Neural crest cell (in vitro differentiated cells): ENCODE results near the gene TTC1. TPM values are rescaled to one million over a fixed set of nuclear protein-coding genes. Genes with fewer than 3 reads are reported as not detected.
A peak's percentile ranks its signal among the peaks of the same experiment; 100 is the strongest.

Source experiments
- DNase-seq: peaks from one replicate; pipeline ENCODE4 v3.0.0; 2021; ENCODE audit warnings: low read depth, mixed read lengths, low spot score
- H3K27ac Mint-ChIP-seq: one replicate; pipeline ENCODE4 v1.8.0; 2021; ENCODE audit warnings: mild to moderate bottlenecking, mixed read lengths; ENCODE audit not compliant: unreplicated experiment
- H3K27me3 Mint-ChIP-seq: 2 replicates; pipeline ENCODE4 v1.8.0; 2021; ENCODE audit warnings: low read depth, mild to moderate bottlenecking, mixed read lengths
- H3K36me3 Mint-ChIP-seq: 2 replicates; pipeline ENCODE4 v1.8.0; 2021; ENCODE audit warnings: low read depth, mild to moderate bottlenecking, mixed read lengths
- H3K4me1 Mint-ChIP-seq: 2 replicates; pipeline ENCODE4 v1.8.0; 2021; ENCODE audit warnings: mixed read lengths
- H3K4me3 Mint-ChIP-seq: one replicate; pipeline ENCODE4 v1.8.0; 2021; ENCODE audit warnings: mild to moderate bottlenecking, mixed read lengths
- H3K9me3 Mint-ChIP-seq: 2 replicates; pipeline ENCODE4 v1.8.0; 2021; ENCODE audit warnings: mixed read lengths
- total RNA-seq: library from RNA; stranded (reverse); gene quantifications from 2 replicates; pipeline ENCODE4 v1.2.1, GENCODE V29; 2021
- TF ChIP-seq, protein P1 (sequence below): fragments of 200-600 bp; sonication (generic); conservative IDR thresholded peaks from 2 replicates; pipeline ENCODE4 v1.5.0; 2021; ENCODE audit warnings: antibody characterized with exemption, mild to moderate bottlenecking

Gene TTC1
- total RNA-seq, 1 donor from 2014 or later = 48.0 TPM

- no peaks in the 10 kb centered on the region for H3K9me3 Mint-ChIP-seq
- TF ChIP-seq, protein P1, sequence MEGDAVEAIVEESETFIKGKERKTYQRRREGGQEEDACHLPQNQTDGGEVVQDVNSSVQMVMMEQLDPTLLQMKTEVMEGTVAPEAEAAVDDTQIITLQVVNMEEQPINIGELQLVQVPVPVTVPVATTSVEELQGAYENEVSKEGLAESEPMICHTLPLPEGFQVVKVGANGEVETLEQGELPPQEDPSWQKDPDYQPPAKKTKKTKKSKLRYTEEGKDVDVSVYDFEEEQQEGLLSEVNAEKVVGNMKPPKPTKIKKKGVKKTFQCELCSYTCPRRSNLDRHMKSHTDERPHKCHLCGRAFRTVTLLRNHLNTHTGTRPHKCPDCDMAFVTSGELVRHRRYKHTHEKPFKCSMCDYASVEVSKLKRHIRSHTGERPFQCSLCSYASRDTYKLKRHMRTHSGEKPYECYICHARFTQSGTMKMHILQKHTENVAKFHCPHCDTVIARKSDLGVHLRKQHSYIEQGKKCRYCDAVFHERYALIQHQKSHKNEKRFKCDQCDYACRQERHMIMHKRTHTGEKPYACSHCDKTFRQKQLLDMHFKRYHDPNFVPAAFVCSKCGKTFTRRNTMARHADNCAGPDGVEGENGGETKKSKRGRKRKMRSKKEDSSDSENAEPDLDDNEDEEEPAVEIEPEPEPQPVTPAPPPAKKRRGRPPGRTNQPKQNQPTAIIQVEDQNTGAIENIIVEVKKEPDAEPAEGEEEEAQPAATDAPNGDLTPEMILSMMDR = no peak
- H3K27me3 Mint-ChIP-seq = peaks cover 88% of the 10 kb centered on the region
- H3K27ac Mint-ChIP-seq = no peak overlapping the region
- peaks cover 2% of the 10 kb centered on the region for H3K36me3 Mint-ChIP-seq
- no peak for DNase-seq
- peaks cover 6% of the 10 kb centered on the region for H3K4me1 Mint-ChIP-seq
- peak overlapping the region; percentile 81 for H3K4me3 Mint-ChIP-seq
Measured at GRCh38 chr5:159972538-159973362, 36.2 kb upstream of the TTC1 start.

- no peaks in the 10 kb centered on the region for H3K9me3 Mint-ChIP-seq
- no peak overlapping the region for H3K4me3 Mint-ChIP-seq
- DNase-seq = no peak
- H3K27me3 Mint-ChIP-seq = peaks cover 90% of the 10 kb centered on the region
- H3K27ac Mint-ChIP-seq = no peak overlapping the region
- TF ChIP-seq, protein P1 = no peak
- peaks cover 6% of the 10 kb centered on the region for H3K4me1 Mint-ChIP-seq
- peaks cover 2% of the 10 kb centered on the region for H3K36me3 Mint-ChIP-seq
Measured at GRCh38 chr5:159975462-159976019, 33.4 kb upstream of the TTC1 start.

DNA sequence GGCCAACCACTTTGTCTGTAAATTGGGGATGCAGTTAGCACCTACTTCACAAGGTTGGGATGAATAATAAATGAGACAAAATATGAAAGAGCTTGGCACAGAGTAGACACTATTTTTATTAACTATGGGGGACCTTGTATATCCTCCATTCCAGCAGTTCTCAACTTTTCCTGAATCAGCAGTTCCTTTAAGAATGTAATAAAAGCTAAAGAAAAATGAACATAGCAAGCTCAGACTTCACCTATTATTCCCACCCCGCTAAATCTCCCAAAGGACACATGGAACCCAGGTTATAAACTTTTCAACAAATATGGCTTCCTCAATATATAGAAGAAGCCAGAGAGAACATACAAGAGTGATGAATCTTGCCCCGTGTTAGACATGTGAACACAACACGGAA, 32.0 kb upstream of the TTC1 start:
- peaks cover 6% of the 10 kb centered on the region for H3K4me1 Mint-ChIP-seq
- H3K4me3 Mint-ChIP-seq = no peak overlapping the region
- DNase-seq = no peak
- H3K36me3 Mint-ChIP-seq = peaks cover 2% of the 10 kb centered on the region
- H3K27me3 Mint-ChIP-seq = peaks cover 89% of the 10 kb centered on the region
- no peak overlapping the region for H3K27ac Mint-ChIP-seq
- TF ChIP-seq, protein P1 = no peak
- no peaks in the 10 kb centered on the region for H3K9me3 Mint-ChIP-seq

DNA sequence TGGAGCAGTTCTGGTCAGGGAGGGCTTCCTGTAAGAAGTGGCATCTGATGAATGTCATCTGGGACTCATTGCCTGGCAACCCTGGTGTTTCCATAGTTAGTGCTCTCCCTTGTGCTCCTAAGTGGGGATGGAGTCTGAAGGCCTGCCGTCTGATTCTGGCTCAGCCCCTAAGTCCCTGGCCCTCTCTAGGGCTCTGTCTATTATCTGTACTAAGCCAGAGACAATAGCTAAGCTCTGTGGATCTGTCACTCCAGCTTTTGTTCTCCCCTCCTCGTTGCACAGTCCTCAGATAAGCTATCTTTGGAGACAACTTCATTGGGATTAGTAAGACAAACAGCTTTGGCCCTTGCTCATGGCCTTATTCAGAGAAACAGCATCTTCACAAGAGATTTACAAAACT, 30.6 kb upstream of the TTC1 start:
- Mint-ChIP-seq H3K4me3 (no peak overlapping the region), H3K4me1 (no peaks in the 10 kb centered on the region), H3K36me3 (no peaks in the 10 kb centered on the region), H3K27ac (no peak overlapping the region), H3K9me3 (no peaks in the 10 kb centered on the region), H3K27me3 (peaks cover 93% of the 10 kb centered on the region)
- TF ChIP-seq, protein P1 = no peak
- DNase-seq = no peak

DNA sequence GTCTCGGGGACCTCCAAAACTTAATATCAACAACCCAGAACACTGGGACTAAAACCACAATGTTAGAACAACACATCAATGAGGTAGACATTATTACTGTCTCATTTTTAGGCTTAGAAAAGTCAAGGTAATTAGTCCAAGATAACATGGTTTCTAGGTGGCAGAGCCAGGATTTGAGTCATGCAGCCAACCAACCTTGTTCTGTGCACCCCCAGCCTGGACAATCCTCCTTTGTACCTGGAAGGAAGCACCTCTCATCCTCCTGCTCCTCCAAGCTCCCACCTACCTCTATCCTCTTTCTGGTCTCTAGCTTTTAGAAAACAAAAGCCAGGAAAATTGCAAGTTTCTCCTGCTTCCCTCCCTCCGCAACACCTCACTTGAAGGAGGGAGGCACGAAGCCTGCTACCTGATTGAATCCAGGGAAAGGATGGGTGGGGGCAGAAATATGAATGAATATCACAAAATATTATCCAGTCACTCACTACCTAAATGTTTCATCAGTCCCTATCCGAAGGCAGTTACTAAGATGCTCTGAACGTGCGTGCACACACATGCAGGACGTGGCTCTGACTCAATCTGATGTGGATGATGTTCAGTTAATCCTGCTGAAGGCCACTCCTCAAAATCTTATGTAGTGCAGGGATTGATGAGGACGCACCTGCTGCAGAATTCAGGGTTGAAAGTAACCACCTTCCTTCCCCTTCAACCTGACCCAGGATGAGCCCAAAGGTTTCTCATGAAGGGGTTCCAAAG, 26.3 kb upstream of the TTC1 start:
- Mint-ChIP-seq H3K4me1 (no peaks in the 10 kb centered on the region), H3K27ac (no peak overlapping the region), H3K9me3 (no peaks in the 10 kb centered on the region), H3K27me3 (peaks cover 96% of the 10 kb centered on the region), H3K4me3 (no peak overlapping the region), H3K36me3 (no peaks in the 10 kb centered on the region)
- TF ChIP-seq, protein P1 = no peak
- DNase-seq = no peak
